Measurements from ENCODE around the gene HERPUD1. TPM values are rescaled to one million over a fixed set of nuclear protein-coding genes. Genes with fewer than 3 reads are reported as not detected.
"Not testable (repeated sequence)": the region's sequence is repeated elsewhere in the genome, so short reads cannot be mapped to it uniquely, and the experiment has no call there.

Gene HERPUD1
- total and polyA plus RNA-seq, 2 donors from 2014 or later, result 209 to 234 TPM

DNA sequence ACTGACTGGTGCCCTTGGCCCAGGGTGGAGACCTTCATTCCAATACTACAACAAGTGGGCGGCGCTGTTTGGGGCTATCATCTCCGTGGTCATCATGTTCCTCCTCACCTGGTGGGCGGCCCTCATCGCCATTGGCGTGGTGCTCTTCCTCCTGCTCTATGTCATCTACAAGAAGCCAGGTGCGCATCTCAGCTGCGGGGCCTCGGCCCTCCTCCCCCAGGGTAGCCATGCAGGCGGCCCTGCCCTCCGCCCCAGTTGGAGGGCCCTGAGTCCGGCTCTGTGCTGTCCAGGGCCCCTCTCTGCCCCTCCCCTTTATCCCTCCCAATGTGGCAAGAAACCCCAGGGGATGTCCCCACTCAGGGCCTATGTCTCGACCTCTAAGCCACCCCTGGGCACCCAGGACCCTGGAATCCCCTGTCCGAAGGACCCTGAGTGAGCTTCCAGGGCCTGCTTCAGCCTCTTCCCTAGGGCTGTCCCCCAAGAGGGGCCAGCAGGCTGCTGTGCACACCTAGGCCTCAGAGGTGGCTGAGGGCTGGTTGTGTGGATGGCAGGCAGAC, 47.8 kb upstream of the HERPUD1 start:
- H3K4me3 ChIP-seq (ENCODE audit: low read length in 3 of 3), result no peak overlapping the region
- intact Hi-C loops (cut with DNase I), result no loop called here
- TF ChIP-seq, protein P1, sequence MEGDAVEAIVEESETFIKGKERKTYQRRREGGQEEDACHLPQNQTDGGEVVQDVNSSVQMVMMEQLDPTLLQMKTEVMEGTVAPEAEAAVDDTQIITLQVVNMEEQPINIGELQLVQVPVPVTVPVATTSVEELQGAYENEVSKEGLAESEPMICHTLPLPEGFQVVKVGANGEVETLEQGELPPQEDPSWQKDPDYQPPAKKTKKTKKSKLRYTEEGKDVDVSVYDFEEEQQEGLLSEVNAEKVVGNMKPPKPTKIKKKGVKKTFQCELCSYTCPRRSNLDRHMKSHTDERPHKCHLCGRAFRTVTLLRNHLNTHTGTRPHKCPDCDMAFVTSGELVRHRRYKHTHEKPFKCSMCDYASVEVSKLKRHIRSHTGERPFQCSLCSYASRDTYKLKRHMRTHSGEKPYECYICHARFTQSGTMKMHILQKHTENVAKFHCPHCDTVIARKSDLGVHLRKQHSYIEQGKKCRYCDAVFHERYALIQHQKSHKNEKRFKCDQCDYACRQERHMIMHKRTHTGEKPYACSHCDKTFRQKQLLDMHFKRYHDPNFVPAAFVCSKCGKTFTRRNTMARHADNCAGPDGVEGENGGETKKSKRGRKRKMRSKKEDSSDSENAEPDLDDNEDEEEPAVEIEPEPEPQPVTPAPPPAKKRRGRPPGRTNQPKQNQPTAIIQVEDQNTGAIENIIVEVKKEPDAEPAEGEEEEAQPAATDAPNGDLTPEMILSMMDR (IDR thresholded peaks at IDR 0.05; ENCODE audit: borderline replicate concordance, extremely low read depth, insufficient read depth), result no peak
- FAIRE-seq, result no peak
- H3K9me3 ChIP-seq (ENCODE audit: control insufficient read depth in 2 of 3, insufficient read depth in 1 of 3, low read length in 3 of 3), result no peaks in the 10 kb centered on the region
- H3K4me1 ChIP-seq (ENCODE audit: control insufficient read depth in 2 of 3, insufficient read depth in 2 of 3, low read depth in 1 of 3, low read length in 3 of 3), result no peaks in the 10 kb centered on the region
- H3K27ac ChIP-seq (ENCODE audit: low read depth in 2 of 2, low read length in 2 of 2), result no peak overlapping the region
- H3K27me3 ChIP-seq (ENCODE audit: control insufficient read depth, insufficient read depth, low read length), result no peaks in the 10 kb centered on the region
- H3K9ac ChIP-seq (ENCODE audit: low read length in 3 of 3), result no peak overlapping the region
- peaks cover 0 to 2% (median 0%) of the 10 kb centered on the region in 3 donors for H3K36me3 ChIP-seq (ENCODE audit: control insufficient read depth in 2 of 3, insufficient read depth in 3 of 3, low read length in 3 of 3)
- no peak for DNase-seq

DNA sequence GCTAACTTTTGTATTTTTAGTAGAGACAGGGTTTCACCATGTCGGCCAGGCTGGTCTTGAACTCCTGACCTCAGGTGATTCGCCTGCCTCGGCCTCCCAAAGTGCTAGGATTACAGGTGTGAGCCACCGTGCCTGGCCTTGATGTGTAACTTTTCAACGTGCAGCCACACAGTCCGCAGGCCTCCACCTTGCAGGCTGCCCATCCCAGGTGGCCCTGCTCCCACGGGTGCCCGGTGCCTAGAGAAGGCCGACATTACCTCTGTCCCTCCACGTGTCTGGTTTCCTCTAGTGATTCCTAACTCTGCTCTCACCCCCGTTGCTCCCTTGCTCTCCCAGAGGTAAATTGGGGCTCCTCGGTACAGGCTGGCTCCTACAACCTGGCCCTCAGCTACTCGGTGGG, 47.0 kb upstream of the HERPUD1 start:
- H3K27ac ChIP-seq (ENCODE audit: low read depth in 2 of 2, low read length in 2 of 2); H3K27me3 ChIP-seq (ENCODE audit: control insufficient read depth, insufficient read depth, low read length); FAIRE-seq; H3K4me1 ChIP-seq (ENCODE audit: control insufficient read depth in 2 of 3, insufficient read depth in 2 of 3, low read depth in 1 of 3, low read length in 3 of 3); DNase-seq; H3K9ac ChIP-seq (ENCODE audit: low read length in 3 of 3); H3K4me3 ChIP-seq (ENCODE audit: low read length in 3 of 3); H3K36me3 ChIP-seq (ENCODE audit: control insufficient read depth in 2 of 3, insufficient read depth in 3 of 3, low read length in 3 of 3); intact Hi-C loops (cut with DNase I); H3K9me3 ChIP-seq (ENCODE audit: control insufficient read depth in 2 of 3, insufficient read depth in 1 of 3, low read length in 3 of 3): not testable (repeated sequence)

DNA sequence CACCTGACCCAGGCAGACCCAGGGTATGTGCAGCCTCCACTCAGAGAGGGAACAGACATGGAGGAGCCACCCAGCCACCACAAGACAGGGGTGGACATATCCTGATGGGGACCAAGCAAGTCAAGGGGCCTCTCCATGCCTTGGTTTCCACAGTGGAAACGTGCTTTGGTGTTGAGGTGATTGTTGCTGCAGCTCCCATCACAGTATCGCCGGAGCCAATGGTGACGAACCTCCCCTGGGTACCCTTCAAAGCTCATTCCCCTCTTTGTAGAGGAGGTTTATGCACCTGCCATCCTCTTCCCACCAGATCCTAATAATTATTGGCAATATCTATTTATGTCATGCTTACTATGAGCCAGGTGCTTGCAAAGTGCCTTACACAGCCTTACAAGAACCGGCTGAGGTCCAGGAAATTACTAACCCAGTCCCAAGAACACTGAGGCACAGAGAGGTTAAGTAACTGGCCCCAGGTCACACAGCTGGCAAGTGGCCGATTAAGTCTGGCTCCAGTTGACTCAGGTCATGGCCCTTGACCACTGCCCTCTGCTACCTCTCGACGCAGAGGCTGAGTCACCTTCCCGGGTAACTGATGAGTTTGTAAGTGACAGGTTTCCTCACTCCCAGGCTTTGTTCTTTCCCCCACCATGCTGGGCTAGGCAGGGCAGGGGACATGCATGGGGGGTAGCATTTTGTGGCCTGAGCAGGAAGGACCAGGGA, 46.3 kb upstream of the HERPUD1 start:
- Histone ChIP-seq H3K27ac (ENCODE audit: low read depth in 2 of 2, low read length in 2 of 2) (no peak overlapping the region), H3K9ac (ENCODE audit: low read length in 3 of 3) (no peak overlapping the region), H3K4me1 (ENCODE audit: control insufficient read depth in 2 of 3, insufficient read depth in 2 of 3, low read depth in 1 of 3, low read length in 3 of 3) (no peaks in the 10 kb centered on the region), H3K27me3 (ENCODE audit: control insufficient read depth, insufficient read depth, low read length) (no peaks in the 10 kb centered on the region), H3K36me3 (ENCODE audit: control insufficient read depth in 2 of 3, insufficient read depth in 3 of 3, low read length in 3 of 3) (peaks cover 0 to 2% (median 0%) of the 10 kb centered on the region in 3 donors), H3K4me3 (ENCODE audit: low read length in 3 of 3) (no peak overlapping the region), H3K9me3 (ENCODE audit: control insufficient read depth in 2 of 3, insufficient read depth in 1 of 3, low read length in 3 of 3) (no peaks in the 10 kb centered on the region)
- no peak for FAIRE-seq
- intact Hi-C loops (cut with DNase I), result no loop called here
- TF ChIP-seq, protein P1 (IDR thresholded peaks at IDR 0.05; ENCODE audit: borderline replicate concordance, extremely low read depth, insufficient read depth), result no peak
- DNase-seq, result no peak

DNA sequence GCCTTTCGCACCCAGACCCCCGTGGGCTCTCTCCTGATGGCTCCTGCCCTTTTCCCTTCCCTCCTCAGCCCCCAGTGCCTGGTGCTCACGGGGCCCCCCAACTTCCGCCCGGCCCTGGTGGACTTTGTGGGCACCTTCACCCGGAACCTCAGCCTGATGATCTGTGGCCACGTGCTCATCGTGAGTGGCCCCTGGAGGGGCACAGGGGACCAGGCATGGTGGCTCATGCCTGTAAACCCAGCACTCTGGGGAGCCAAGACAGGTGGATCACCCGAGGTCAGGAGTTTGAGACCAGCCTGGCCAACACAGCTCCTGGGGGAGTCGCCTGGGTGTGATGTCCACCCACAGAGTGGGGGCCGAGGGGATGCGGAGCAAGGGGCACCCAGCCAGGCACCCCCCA, 45.6 kb upstream of the HERPUD1 start:
- no peak overlapping the region for H3K27ac ChIP-seq (ENCODE audit: low read depth in 2 of 2, low read length in 2 of 2)
- TF ChIP-seq, protein P1 (IDR thresholded peaks at IDR 0.05; ENCODE audit: borderline replicate concordance, extremely low read depth, insufficient read depth), result no peak
- FAIRE-seq, result no peak
- intact Hi-C loops (cut with DNase I), result no loop called here
- H3K9me3 ChIP-seq (ENCODE audit: control insufficient read depth in 2 of 3, insufficient read depth in 1 of 3, low read length in 3 of 3), result no peaks in the 10 kb centered on the region
- peaks cover 0 to 2% (median 0%) of the 10 kb centered on the region in 3 donors for H3K36me3 ChIP-seq (ENCODE audit: control insufficient read depth in 2 of 3, insufficient read depth in 3 of 3, low read length in 3 of 3)
- H3K9ac ChIP-seq (ENCODE audit: low read length in 3 of 3), result no peak overlapping the region
- H3K4me1 ChIP-seq (ENCODE audit: control insufficient read depth in 2 of 3, insufficient read depth in 2 of 3, low read depth in 1 of 3, low read length in 3 of 3), result no peaks in the 10 kb centered on the region
- DNase-seq, result no peak
- H3K27me3 ChIP-seq (ENCODE audit: control insufficient read depth, insufficient read depth, low read length), result no peaks in the 10 kb centered on the region
- no peak overlapping the region for H3K4me3 ChIP-seq (ENCODE audit: low read length in 3 of 3)

Measured in kidney (tissue), 14 donors.